ENCODE results near the gene SNRPB.
A peak's percentile ranks its signal among the peaks of the same experiment; 100 is the strongest.

The SNRPB gene

GRCh38 chr20:2470423-2471193, at the start of gene SNRPB:
Gene SNRPB (minus strand): TSS chr20:2470789. CDS start chr20:2470690, 99 bp downstream.
- DNase-seq (ENCODE audit: extremely low read depth, low read depth), result peak; percentile 98
- peak within 1 kb of the TSS; percentile 95 for H3K4me3 ChIP-seq (replicated peaks; ENCODE audit: low read depth, low read length)
- TF ChIP-seq, protein P1, sequence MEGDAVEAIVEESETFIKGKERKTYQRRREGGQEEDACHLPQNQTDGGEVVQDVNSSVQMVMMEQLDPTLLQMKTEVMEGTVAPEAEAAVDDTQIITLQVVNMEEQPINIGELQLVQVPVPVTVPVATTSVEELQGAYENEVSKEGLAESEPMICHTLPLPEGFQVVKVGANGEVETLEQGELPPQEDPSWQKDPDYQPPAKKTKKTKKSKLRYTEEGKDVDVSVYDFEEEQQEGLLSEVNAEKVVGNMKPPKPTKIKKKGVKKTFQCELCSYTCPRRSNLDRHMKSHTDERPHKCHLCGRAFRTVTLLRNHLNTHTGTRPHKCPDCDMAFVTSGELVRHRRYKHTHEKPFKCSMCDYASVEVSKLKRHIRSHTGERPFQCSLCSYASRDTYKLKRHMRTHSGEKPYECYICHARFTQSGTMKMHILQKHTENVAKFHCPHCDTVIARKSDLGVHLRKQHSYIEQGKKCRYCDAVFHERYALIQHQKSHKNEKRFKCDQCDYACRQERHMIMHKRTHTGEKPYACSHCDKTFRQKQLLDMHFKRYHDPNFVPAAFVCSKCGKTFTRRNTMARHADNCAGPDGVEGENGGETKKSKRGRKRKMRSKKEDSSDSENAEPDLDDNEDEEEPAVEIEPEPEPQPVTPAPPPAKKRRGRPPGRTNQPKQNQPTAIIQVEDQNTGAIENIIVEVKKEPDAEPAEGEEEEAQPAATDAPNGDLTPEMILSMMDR (IDR thresholded peaks at IDR 0.05; ENCODE audit: low read depth, low read length, missing control alignments), result no peak

GRCh38 chr20:2519115-2519809, 48.7 kb upstream of the SNRPB start:
- TF ChIP-seq, protein P1 (IDR thresholded peaks at IDR 0.05; ENCODE audit: low read depth, low read length, missing control alignments), result no peak
- no peak overlapping the region for H3K4me3 ChIP-seq (replicated peaks; ENCODE audit: low read depth, low read length)
- DNase-seq (ENCODE audit: extremely low read depth, low read depth), result no peak

DNA sequence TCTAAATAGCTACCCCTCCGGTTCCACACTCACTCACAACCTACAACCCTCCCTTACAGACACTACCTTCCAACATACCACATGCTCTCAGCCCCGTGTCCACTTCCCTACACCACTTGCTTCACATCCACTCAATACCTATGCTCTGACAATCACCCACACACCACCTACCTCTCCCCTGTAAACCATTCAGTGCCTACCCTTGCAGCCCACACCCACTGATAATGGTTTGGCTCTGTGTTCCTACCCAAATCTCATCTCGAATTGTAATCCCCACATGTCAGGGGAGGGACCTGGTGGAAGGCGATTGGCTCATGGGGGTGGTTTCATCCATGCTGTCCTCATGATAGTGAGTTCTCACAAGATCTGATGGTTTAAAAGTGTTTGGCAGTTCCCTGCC, 48.0 kb upstream of the SNRPB start:
- DNase-seq (ENCODE audit: extremely low read depth, low read depth), result no peak
- TF ChIP-seq, protein P1 (IDR thresholded peaks at IDR 0.05; ENCODE audit: low read depth, low read length, missing control alignments), result no peak

GRCh38 chr20:2518096-2518495, 47.5 kb upstream of the SNRPB start:
- no peak overlapping the region for H3K4me3 ChIP-seq (replicated peaks; ENCODE audit: low read depth, low read length)
- DNase-seq (ENCODE audit: extremely low read depth, low read depth), result no peak
- TF ChIP-seq, protein P1 (IDR thresholded peaks at IDR 0.05; ENCODE audit: low read depth, low read length, missing control alignments), result no peak

More for the DNA sequence above, 48.0 kb upstream of the SNRPB start:
- H3K4me3 ChIP-seq (replicated peaks; ENCODE audit: low read depth, low read length), result no peak overlapping the region

- TF ChIP-seq, protein P1 (IDR thresholded peaks at IDR 0.05; ENCODE audit: low read depth, low read length, missing control alignments), result no peak
- DNase-seq (ENCODE audit: extremely low read depth, low read depth), result no peak
- H3K4me3 ChIP-seq (replicated peaks; ENCODE audit: low read depth, low read length), result no peak overlapping the region
Measured at GRCh38 chr20:2516399-2516798, 45.8 kb upstream of the SNRPB start.

DNA sequence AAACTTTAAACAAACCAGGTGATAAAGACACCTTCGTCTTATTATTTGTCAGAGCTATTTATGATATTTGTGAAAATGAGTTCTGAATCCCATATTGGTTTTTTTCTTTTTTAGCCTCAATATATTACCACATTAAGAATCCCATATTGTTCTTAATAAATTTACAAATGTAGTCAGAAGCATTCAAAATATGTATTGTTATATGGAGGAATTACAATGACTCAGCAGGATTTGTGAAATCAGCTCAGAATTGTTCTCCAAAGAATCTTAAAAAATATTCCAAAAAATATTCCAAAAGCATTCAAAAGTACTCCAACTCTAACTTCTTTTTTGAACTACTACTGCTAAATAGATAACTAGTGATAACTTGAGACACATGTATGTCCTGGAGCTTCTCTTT, 44.6 kb upstream of the SNRPB start:
- no peak for DNase-seq (ENCODE audit: extremely low read depth, low read depth)
- no peak overlapping the region for H3K4me3 ChIP-seq (replicated peaks; ENCODE audit: low read depth, low read length)
- TF ChIP-seq, protein P1 (IDR thresholded peaks at IDR 0.05; ENCODE audit: low read depth, low read length, missing control alignments), result no peak
